Activated CD8-positive, alpha-beta memory T cell treated with anti-CD3 and anti-CD28 coated beads, Interleukin-2, amount 10 ng/mL, durations not matched to agents 7 days and 5 days (primary cell): ENCODE measurements around the gene CNOT3. TPM values are rescaled to one million over a fixed set of nuclear protein-coding genes. Genes with fewer than 3 reads are reported as not detected.
"Not testable (repeated sequence)": the region's sequence is repeated elsewhere in the genome, so short reads cannot be mapped to it uniquely, and the experiment has no call there.

Experiments used
- ATAC-seq: fragments of 150-1000 bp; cut with Tn5 transposase; one replicate; pipeline ENCODE4 v1.10.0; 2021; ENCODE audit warnings: moderate library complexity
- CTCF ChIA-PET: fragments of 350-600 bp; sonication (Branson Sonifier 250); formaldehyde crosslinking; loops from one replicate; lab custom pipeline; 2021; ENCODE audit warnings: antibody characterized with exemption; lab: Charles Lee
- DNase-seq: peaks from one replicate; pipeline ENCODE4 v3.0.0-alpha.2; 2020
- H3K27ac Mint-ChIP-seq: one replicate; pipeline ENCODE4 v1.8.0; 2021; ENCODE audit warnings: mild to moderate bottlenecking, mixed read lengths
- H3K27me3 Mint-ChIP-seq: one replicate; pipeline ENCODE4 v1.8.0; 2021; ENCODE audit warnings: mixed read lengths
- H3K36me3 Mint-ChIP-seq: one replicate; pipeline ENCODE4 v1.8.0; 2021; ENCODE audit warnings: mild to moderate bottlenecking, mixed read lengths
- H3K4me1 Mint-ChIP-seq: one replicate; pipeline ENCODE4 v1.8.0; 2021; ENCODE audit warnings: mixed read lengths
- H3K4me3 Mint-ChIP-seq: one replicate; pipeline ENCODE4 v1.8.0; 2021; ENCODE audit warnings: mild to moderate bottlenecking, moderate library complexity, mixed read lengths
- H3K9me3 Mint-ChIP-seq: one replicate; pipeline ENCODE4 v1.8.0; 2022; ENCODE audit warnings: low read depth, mixed read lengths
- total RNA-seq, 2 experiments: library from RNA; stranded (reverse); gene quantifications; one replicate each; pipeline ENCODE4 v1.2.3, GENCODE V29; 2021

The CNOT3 gene
- total RNA-seq, 2 experiments from 2014 or later, result 67.5 to 83.1 TPM

DNA sequence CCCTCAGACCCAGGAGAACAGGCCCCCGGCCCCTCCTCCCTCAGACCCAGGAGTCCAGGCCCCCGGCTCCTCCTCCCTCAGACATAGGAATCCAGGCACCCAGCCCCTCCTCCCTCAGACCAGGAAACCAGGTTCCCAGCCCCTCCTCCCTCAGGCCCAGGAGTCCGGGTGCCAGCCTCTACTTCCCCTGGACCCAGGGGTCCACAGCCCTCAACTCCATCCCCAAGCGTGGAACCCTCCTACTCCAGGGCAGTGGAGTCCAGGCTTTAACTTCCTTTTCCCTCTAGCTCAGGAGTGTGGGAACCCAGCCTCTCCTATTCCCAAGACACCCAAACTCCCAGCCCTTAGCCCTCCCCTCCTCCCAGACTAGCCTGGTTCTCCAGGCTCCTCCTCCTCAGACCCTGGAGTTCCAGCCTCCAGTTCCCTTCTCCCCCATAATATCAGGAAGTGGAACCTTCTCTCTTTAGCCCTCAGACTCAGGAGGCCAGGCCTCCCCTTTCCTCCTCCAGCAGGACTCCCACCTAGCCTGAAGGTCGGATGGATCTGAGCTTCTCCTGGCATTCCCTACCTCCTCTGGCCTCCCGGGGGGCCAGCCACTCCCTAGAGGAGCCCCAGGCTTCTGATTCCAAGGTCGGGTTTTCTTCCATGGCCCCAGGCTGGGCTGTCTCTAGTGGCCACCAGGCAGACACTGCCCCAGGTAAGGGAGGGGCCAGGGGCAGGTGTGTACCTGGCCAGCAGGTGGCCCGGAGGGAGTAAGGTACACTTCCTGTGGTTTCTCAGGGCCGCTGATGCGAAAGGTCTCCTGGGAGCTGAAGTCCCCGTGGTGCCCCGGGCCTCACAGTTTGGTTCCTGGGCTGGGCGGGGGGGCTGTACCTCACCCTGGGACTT, 35.2 kb downstream of the CNOT3 start, which contains the start of gene TMC4:
TMC4 (minus strand) TSS at position 690 of the 888 bp plus-strand sequence; CDS start at position 647, 43 bp downstream.
- Mint-ChIP-seq H3K27me3 (no peaks in the 10 kb centered on the region), H3K36me3 (no peaks in the 10 kb centered on the region), H3K9me3 (no peaks in the 10 kb centered on the region), H3K27ac (no peak within 1 kb of the TSS), H3K4me1 (peaks cover 2% of the 10 kb centered on the region), H3K4me3 (no peak within 1 kb of the TSS)
- DNase-seq (no peak), ATAC-seq (no peak)
- CTCF ChIA-PET, result interaction anchor here (1.0 to 1.9 kb wide), 3 partner anchors 10 to 93 kb away, joined by 3 to 5 read pairs (median 5); partner anchors contain the start of gene MBOAT7

DNA sequence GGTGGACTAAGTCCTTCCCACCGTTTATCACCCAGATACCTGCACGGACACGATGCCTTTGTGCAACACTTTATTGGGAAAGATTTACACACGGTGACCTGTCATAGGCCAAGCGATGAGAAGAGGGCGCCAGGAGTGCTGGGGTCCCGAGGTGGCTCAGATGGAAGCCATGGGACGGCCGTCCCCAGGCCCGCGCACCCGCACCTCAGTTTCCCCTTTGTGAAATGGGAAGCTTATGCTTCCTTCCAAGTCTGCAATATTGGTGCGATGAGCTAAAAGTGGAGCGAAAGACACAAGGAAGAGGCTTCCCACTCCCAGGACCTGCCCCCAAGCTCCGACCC, 35.8 kb downstream of the CNOT3 start:
- DNase-seq (no peak), ATAC-seq (no peak)
- Mint-ChIP-seq H3K9me3 (no peaks in the 10 kb centered on the region), H3K4me1 (no peaks in the 10 kb centered on the region), H3K27me3 (no peaks in the 10 kb centered on the region), H3K4me3 (no peak overlapping the region), H3K36me3 (peaks cover 4% of the 10 kb centered on the region), H3K27ac (no peak overlapping the region)
- CTCF ChIA-PET, result interaction anchor here (1.0 to 1.9 kb wide), 3 partner anchors 10 to 92 kb away, joined by 3 to 5 read pairs (median 5); partner anchors contain the start of gene MBOAT7

DNA sequence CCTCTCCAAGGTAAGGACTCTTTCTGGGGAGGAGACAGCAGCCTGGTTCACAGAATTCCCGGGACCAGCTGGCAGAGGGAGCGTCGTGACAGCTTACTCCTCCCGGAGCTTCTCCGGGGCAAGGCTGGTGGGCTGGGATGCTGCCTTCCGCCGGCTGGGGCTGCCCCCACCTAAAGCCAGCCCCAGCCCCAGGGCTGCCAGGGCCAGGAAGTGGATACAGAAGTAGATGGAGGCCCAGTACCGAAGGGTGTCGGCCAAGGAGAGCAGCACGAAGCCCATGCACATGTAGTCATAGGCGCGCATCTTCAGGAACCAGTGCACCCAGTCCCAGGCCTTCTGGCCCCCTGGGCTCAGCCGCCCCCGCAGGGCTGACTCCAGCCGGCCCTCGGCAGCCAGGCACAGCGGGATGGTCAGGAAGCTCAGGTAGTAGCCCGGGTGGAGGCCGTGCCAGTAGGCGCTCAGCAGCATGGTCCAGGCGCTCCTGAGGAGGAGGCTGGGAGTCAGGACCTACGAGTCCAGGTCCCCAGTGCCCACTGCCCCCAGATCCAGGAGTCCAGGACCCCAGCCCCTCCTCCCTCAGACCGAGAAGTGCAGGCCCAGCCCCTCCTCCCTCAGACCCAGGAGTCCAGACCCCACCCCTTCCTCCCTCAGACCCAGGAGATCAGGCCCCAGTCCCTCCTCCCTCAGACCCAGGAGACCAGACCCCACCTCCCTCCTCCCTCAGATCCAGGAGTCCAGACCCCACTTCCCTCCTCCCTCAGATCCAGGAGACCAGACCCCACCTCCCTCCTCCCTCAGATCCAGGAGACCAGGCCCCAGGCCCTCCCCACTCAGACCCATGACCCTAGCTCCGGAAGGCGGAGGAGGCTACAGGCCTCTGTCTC, 36.6 kb downstream of the CNOT3 start:
- CTCF ChIA-PET, result interaction anchor here (1.2 to 1.9 kb wide), 2 partner anchors 9 to 92 kb away, joined by 3 to 5 read pairs; no protein-coding TSS in a partner anchor
- H3K27me3 Mint-ChIP-seq, result no peaks in the 10 kb centered on the region
- ATAC-seq, result no peak
- H3K4me1 Mint-ChIP-seq, result no peaks in the 10 kb centered on the region
- H3K9me3 Mint-ChIP-seq, result no peaks in the 10 kb centered on the region
- no peak overlapping the region for H3K4me3 Mint-ChIP-seq
- H3K27ac Mint-ChIP-seq, result no peak overlapping the region
- DNase-seq, result no peak
- H3K36me3 Mint-ChIP-seq, result peaks cover 7% of the 10 kb centered on the region

DNA sequence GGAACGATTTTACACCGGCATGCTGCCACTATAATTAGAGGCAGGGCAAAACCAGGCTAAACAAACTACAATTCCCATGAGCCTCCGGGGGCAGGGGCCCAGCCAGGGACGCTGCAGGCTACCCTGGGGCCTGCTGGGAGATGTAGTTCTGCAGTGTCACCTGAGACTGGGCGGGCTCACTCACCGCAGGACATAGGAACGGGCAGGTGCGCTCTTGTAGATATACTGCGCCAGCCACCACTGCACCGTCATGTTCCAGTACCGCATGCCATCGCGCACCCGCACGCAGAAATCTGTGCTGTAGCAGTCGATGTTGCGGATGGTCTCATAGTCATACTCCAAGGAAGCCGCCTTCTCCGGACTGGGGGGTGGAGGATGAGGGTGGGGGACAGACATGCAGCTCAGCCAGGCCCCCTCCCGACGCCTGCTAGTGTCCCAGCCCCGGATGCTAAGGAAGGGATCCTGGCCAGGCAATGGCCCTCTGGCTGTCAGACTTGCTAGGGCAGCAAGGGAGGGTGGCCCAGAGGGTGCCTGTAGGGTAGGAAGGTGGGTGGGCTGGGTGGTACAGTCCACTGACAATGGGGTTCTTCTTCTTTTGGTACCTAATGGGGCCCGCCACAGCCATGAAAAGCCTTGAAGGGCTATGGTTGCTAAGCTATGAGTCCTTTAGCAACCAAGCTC, 41.2 kb downstream of the CNOT3 start:
- Mint-ChIP-seq H3K9me3 (no peaks in the 10 kb centered on the region), H3K27ac (no peak overlapping the region), H3K4me1 (no peaks in the 10 kb centered on the region), H3K4me3 (no peak overlapping the region), H3K36me3 (peaks cover 8% of the 10 kb centered on the region), H3K27me3 (no peaks in the 10 kb centered on the region)
- CTCF ChIA-PET, result interaction anchor here (1.0 kb wide), 1 partner anchor 87 kb away, joined by 3 read pairs; no protein-coding TSS in a partner anchor
- DNase-seq (peak; percentile 58), ATAC-seq (peak; percentile 92)

DNA sequence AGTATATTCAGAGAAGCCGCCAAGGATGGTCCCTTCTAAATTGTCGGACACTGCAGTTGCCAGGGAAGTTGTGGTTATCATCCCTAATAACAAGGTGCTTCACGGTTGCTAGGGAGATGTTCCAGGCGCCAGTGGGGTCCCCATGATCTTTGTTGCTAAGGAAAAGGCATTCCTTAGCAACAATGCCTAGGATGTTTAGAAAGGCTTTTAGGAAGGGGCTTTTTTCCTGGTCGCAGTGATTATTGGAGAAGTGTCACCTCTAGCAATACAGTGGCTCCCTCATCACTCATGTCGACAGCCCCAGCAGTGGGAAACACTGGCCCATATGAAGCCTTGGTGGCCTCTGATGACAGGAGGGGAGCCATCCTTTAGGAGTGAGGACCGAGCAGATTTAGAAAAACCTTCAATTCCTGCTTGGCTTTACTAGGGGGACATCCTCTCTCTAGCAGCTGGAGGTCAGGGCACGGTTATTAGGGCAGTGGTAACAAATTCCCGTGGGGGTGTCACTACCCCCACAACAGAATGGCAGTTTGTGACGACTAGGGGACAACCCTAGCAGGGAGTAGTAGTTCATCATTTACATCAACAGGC, 41.8 kb downstream of the CNOT3 start:
- no peak for DNase-seq
- Mint-ChIP-seq H3K27me3 (no peaks in the 10 kb centered on the region), H3K4me3 (no peak overlapping the region), H3K9me3 (no peaks in the 10 kb centered on the region), H3K36me3 (peaks cover 8% of the 10 kb centered on the region), H3K4me1 (no peaks in the 10 kb centered on the region), H3K27ac (no peak overlapping the region)
- CTCF ChIA-PET, result interaction anchor here (1.0 kb wide), 1 partner anchor 87 kb away, joined by 3 read pairs; no protein-coding TSS in a partner anchor
- no peak for ATAC-seq

DNA sequence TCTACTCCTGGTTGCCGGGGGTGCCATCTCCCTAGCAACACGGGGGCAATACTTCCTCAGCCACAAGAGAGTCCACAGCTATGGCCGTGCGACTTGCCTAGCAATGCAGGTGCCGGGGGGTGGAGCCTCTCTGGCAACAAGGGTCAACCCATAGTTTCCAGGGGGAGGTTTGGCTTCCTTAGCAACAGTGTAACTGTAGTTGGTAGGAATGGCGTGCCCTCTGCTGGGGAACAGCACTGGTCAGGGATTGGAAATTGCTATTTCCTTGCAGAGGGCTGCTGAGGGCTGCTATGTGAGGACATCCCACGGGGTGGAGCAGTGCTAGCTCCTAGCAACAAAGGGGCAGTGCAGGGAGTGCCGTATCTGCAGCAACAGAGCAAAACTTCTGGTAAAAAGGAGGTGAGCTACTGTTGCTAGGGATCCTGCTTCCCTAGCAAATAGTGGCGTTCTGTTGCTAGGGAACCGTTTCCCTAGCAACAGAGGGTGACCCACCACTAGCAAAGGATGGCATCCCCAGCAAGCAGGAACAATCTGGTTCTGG, 42.4 kb downstream of the CNOT3 start:
- no peak for DNase-seq
- Mint-ChIP-seq H3K4me3 (no peak overlapping the region), H3K9me3 (no peaks in the 10 kb centered on the region), H3K27ac (no peak overlapping the region), H3K36me3 (peaks cover 8% of the 10 kb centered on the region), H3K4me1 (no peaks in the 10 kb centered on the region), H3K27me3 (no peaks in the 10 kb centered on the region)
- CTCF ChIA-PET, result no interaction called here
- no peak for ATAC-seq

DNA sequence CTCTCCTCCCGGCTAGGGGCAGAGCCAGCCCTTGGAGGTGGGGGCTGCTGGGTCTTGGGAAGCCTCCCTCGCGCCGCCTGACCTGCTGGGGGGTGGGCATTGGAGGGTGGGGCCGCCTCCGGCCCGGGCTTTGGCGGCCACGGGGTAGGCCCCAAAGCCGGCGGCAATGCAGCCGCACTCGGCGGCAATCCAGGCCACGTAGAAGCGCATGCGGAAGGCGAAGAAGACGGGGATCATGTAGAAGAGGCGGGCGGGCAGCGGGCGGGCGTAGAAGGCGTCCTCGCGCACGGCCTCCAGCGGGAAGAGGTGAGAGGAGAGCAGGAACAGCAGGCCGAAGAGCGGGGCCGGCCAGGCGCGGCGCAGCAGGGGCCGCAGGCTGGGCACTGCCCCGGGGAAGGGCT, 43.1 kb downstream of the CNOT3 start:
- CTCF ChIA-PET, result interaction anchor here (1.1 kb wide), 1 partner anchor 9 kb away, joined by 3 read pairs; the partner anchor contains the start of gene MBOAT7
- no peak for ATAC-seq
- H3K36me3 Mint-ChIP-seq, result peaks cover 11% of the 10 kb centered on the region

DNA sequence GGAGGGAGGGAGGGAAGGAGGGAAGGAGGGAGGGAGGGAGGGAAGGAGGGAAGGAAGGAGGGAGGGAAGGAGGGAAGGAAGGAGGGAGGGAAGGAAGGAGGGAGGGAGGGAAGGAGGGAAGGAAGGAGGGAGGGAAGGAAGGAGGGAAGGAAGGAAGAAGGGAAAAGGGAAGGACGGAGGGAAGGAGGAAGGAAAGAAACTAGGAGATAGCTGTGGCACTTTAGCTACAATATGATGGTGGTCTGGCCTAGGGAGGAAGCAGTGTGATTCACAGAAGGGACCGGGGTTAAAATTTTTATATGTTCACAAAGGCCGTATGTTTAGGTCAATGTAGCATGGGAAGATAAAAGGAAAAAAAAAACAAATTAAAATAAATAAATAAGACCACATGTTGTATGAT, 44.3 kb downstream of the CNOT3 start:
- ATAC-seq, H3K4me3 Mint-ChIP-seq: not testable (repeated sequence)
- CTCF ChIA-PET, result interaction anchor here (1.1 to 2.5 kb wide), 4 partner anchors 8 to 84 kb away, joined by 3 to 10 read pairs (median 4); partner anchors contain the start of genes MBOAT7 and TMC4

More for the DNA sequence above, 43.1 kb downstream of the CNOT3 start:
- no peak overlapping the region for H3K4me3 Mint-ChIP-seq
- no peaks in the 10 kb centered on the region for H3K27me3 Mint-ChIP-seq
- H3K27ac Mint-ChIP-seq, result no peak overlapping the region
- DNase-seq, result no peak
- H3K9me3 Mint-ChIP-seq, result no peaks in the 10 kb centered on the region
- no peaks in the 10 kb centered on the region for H3K4me1 Mint-ChIP-seq

DNA sequence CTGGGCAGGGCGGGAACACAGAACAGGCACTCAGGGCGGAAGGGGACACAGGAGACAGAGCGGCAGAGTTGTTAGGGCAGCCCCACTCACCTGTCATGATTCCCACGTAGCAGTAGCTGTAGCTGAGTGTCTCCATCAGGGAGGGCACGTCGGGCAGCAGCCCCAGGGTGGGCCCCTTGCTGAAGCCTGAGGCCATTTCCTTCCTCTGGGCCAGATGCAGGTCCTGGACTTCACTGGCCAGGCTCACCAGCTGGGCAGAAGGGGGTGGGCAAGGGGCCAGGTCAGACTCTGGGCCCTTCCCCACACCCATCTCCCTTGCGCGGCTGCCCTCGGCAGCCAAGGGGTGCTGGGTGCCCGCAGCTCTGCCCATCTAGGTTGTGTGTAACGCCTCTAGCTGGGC, 45.9 kb downstream of the CNOT3 start:
- no peak for DNase-seq
- H3K9me3 Mint-ChIP-seq, result no peaks in the 10 kb centered on the region
- CTCF ChIA-PET, result interaction anchor here (0.6 to 2.5 kb wide), 4 partner anchors 10 to 695 kb away, joined by 3 to 10 read pairs (median 4); partner anchors contain the start of gene TMC4
- ATAC-seq, result no peak
- no peaks in the 10 kb centered on the region for H3K27me3 Mint-ChIP-seq
- H3K4me1 Mint-ChIP-seq, result peaks cover 15% of the 10 kb centered on the region
- H3K4me3 Mint-ChIP-seq, result no peak overlapping the region
- H3K27ac Mint-ChIP-seq, result no peak overlapping the region
- peaks cover 16% of the 10 kb centered on the region for H3K36me3 Mint-ChIP-seq

More for the DNA sequence above, 44.3 kb downstream of the CNOT3 start:
- peaks cover 15% of the 10 kb centered on the region for H3K36me3 Mint-ChIP-seq
- not testable (repeated sequence) for H3K9me3 Mint-ChIP-seq, H3K4me1 Mint-ChIP-seq, H3K27me3 Mint-ChIP-seq, H3K27ac Mint-ChIP-seq, DNase-seq

DNA sequence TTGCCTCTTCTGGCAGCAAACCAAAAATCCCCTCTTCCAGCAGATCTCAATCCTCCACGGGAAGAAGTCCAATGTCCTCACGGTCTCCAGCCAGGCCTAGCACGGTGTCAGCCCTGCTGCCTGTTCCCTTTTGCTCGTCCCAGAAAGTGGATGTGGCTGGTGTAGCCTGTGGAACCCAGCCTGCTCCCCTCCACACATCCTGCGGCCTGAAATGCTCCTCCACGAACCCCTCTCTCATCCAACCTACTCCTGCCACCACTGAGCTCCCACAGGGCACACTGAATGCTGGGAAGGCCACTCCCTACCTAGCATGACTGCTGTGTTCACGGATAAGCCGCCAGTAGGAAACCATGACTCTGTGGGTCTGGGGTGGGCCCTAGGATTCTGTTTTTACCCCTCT, 48.8 kb downstream of the CNOT3 start:
- CTCF ChIA-PET, result interaction anchor here (2.6 kb wide), 1 partner anchor 17 kb away, joined by 6 read pairs; no protein-coding TSS in a partner anchor
- peaks cover 12% of the 10 kb centered on the region for H3K36me3 Mint-ChIP-seq
- no peak overlapping the region for H3K4me3 Mint-ChIP-seq
- ATAC-seq, result no peak
- no peaks in the 10 kb centered on the region for H3K27me3 Mint-ChIP-seq
- DNase-seq, result no peak
- no peaks in the 10 kb centered on the region for H3K9me3 Mint-ChIP-seq
- H3K27ac Mint-ChIP-seq, result no peak overlapping the region
- peaks cover 20% of the 10 kb centered on the region for H3K4me1 Mint-ChIP-seq

DNA sequence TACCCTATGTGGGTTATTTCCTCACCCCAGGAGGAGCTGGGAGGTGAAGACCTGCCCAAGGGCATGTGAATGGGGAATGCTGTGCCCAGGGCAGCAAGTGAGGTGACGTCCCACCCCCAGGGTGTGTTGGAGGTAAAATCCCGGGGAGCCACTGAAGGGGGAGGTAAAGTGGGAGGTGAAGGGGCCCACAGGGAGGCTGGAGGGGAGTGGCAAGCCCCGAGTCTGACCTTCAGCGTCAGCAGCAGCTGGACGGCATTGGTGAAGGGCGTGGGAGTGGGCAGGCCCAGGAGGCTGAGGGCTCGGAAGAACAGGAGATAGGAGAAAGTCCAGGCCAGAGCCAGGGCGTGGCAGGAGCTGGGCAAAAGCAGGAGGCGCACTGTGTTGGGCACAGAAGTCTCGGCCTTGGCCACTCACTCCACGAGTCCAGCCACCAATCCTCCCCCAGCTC, 49.4 kb downstream of the CNOT3 start:
- H3K9me3 Mint-ChIP-seq, result no peaks in the 10 kb centered on the region
- ATAC-seq (no peak), DNase-seq (no peak)
- no peaks in the 10 kb centered on the region for H3K27me3 Mint-ChIP-seq
- CTCF ChIA-PET, result interaction anchor here (2.6 kb wide), 1 partner anchor 17 kb away, joined by 6 read pairs; no protein-coding TSS in a partner anchor
- no peak overlapping the region for H3K27ac Mint-ChIP-seq
- peak overlapping the region; percentile 80 for H3K4me3 Mint-ChIP-seq
- H3K36me3 Mint-ChIP-seq, result peaks cover 12% of the 10 kb centered on the region
- peaks cover 24% of the 10 kb centered on the region for H3K4me1 Mint-ChIP-seq
